NCI-H526 treated with DMSO at 0.1 percent for 48 hours (cell line): Measurements from ENCODE around the gene TGFBRAP1.
A peak's percentile ranks its signal among the peaks of the same experiment; 100 is the strongest.

Experiments used
- DNase-seq: peaks from one replicate; lab custom pipeline; 2025; lab: John Stamatoyannopoulos, UW

Gene TGFBRAP1

GRCh38 chr2:105329561-105330495 is at the start of gene TGFBRAP1:
TGFBRAP1 (minus strand) TSS chr2:105329735; CDS start chr2:105308301, 21,434 bp downstream.
- DNase-seq: peak; percentile 42

- no peak for DNase-seq
These were observed 49.4 kb upstream of the TGFBRAP1 start for GRCh38 chr2:105378921-105379383.

GRCh38 chr2:105378276-105378840 is 48.8 kb upstream of the TGFBRAP1 start:
- no peak for DNase-seq

GRCh38 chr2:105377871-105378270 is 48.3 kb upstream of the TGFBRAP1 start:
- no peak for DNase-seq

- no peak for DNase-seq
These were observed 47.3 kb upstream of the TGFBRAP1 start for GRCh38 chr2:105376789-105377240.

- no peak for DNase-seq
These were observed 46.5 kb upstream of the TGFBRAP1 start for GRCh38 chr2:105376010-105376409.

GRCh38 chr2:105375001-105375561 is 45.5 kb upstream of the TGFBRAP1 start:
- DNase-seq: no peak

GRCh38 chr2:105373895-105374401 is 44.4 kb upstream of the TGFBRAP1 start:
- no peak for DNase-seq

- DNase-seq: no peak
These were observed 43.8 kb upstream of the TGFBRAP1 start for GRCh38 chr2:105373344-105373781.

- DNase-seq: no peak
These were observed 42.3 kb upstream of the TGFBRAP1 start for GRCh38 chr2:105371810-105372209.

GRCh38 chr2:105371156-105371555 is 41.6 kb upstream of the TGFBRAP1 start:
- DNase-seq: no peak

- peak; percentile 74 for DNase-seq
These were observed 40.5 kb upstream of the TGFBRAP1 start for GRCh38 chr2:105369777-105370690.

- no peak for DNase-seq
These were observed 39.3 kb upstream of the TGFBRAP1 start for GRCh38 chr2:105368759-105369408.

- no peak for DNase-seq
These were observed 35.7 kb upstream of the TGFBRAP1 start for GRCh38 chr2:105365206-105365605.

GRCh38 chr2:105364436-105365139 is 35.1 kb upstream of the TGFBRAP1 start:
- no peak for DNase-seq

- DNase-seq: no peak
These were observed 33.5 kb upstream of the TGFBRAP1 start for GRCh38 chr2:105362862-105363591.

- no peak for DNase-seq
These were observed 31.8 kb upstream of the TGFBRAP1 start for GRCh38 chr2:105361102-105361889.

- no peak for DNase-seq
These were observed 29.1 kb upstream of the TGFBRAP1 start for GRCh38 chr2:105358593-105358992.

- no peak for DNase-seq
These were observed 27.6 kb upstream of the TGFBRAP1 start for GRCh38 chr2:105357122-105357521.
